Osteocyte (in vitro differentiated cells): ENCODE measurements around the gene ARL11. TPM values are rescaled to one million over a fixed set of nuclear protein-coding genes. Genes with fewer than 3 reads are reported as not detected.

Source experiments
- DNase-seq: peaks from one replicate; pipeline ENCODE4 v3.0.0; 2021; ENCODE audit warnings: mixed read lengths; ENCODE audit not compliant: unreplicated experiment; ENCODE audit errors: extremely low spot score
- H3K27ac Mint-ChIP-seq: one replicate; pipeline ENCODE4 v1.8.0; 2021; ENCODE audit warnings: mild to moderate bottlenecking, mixed read lengths; ENCODE audit not compliant: unreplicated experiment
- H3K27me3 Mint-ChIP-seq: one replicate; pipeline ENCODE4 v1.8.0; 2021; ENCODE audit warnings: mixed read lengths; ENCODE audit not compliant: unreplicated experiment
- H3K36me3 Mint-ChIP-seq: one replicate; pipeline ENCODE4 v1.8.0; 2021; ENCODE audit warnings: mixed read lengths; ENCODE audit not compliant: unreplicated experiment
- H3K4me1 Mint-ChIP-seq: one replicate; pipeline ENCODE4 v1.8.0; 2021; ENCODE audit warnings: mixed read lengths; ENCODE audit not compliant: unreplicated experiment
- H3K4me3 Mint-ChIP-seq: one replicate; pipeline ENCODE4 v1.8.0; 2021; ENCODE audit warnings: mild to moderate bottlenecking, moderate library complexity, mixed read lengths; ENCODE audit not compliant: unreplicated experiment
- H3K9me3 Mint-ChIP-seq: one replicate; pipeline ENCODE4 v1.8.0; 2021; ENCODE audit warnings: mixed read lengths; ENCODE audit not compliant: unreplicated experiment
- CTCF ChIP-seq: fragments of 200-600 bp; sonication (generic); IDR thresholded peaks from 2 replicates; pipeline ENCODE4 v1.5.0; 2021; ENCODE audit warnings: antibody characterized with exemption, mild to moderate bottlenecking, moderate library complexity
- total RNA-seq: library from RNA; stranded (reverse); gene quantifications from 2 replicates; pipeline ENCODE4 v1.2.1, GENCODE V29; 2021

Gene ARL11
- total RNA-seq, 1 donor from 2014 or later, result not detected

- DNase-seq, result no peak
- peaks cover 11% of the 10 kb centered on the region for H3K4me1 Mint-ChIP-seq
- peak overlapping the region; percentile 87 for H3K27ac Mint-ChIP-seq
- TF ChIP-seq CTCF, result no peak
- no peaks in the 10 kb centered on the region for H3K9me3 Mint-ChIP-seq
- H3K4me3 Mint-ChIP-seq, result no peak overlapping the region
- H3K27me3 Mint-ChIP-seq, result no peaks in the 10 kb centered on the region
- H3K36me3 Mint-ChIP-seq, result no peaks in the 10 kb centered on the region
Measured at GRCh38 chr13:49615836-49616675, 12.3 kb upstream of the ARL11 start.

GRCh38 chr13:49616676-49617065 lies 11.6 kb upstream of the ARL11 start:
- peak overlapping the region; percentile 87 for H3K27ac Mint-ChIP-seq
- no peak for DNase-seq

GRCh38 chr13:49620170-49620621 lies 8.1 kb upstream of the ARL11 start:
- Mint-ChIP-seq H3K4me1 (peaks cover 11% of the 10 kb centered on the region), H3K27me3 (peaks cover 3% of the 10 kb centered on the region), H3K27ac (no peak overlapping the region), H3K36me3 (no peaks in the 10 kb centered on the region), H3K4me3 (no peak overlapping the region), H3K9me3 (no peaks in the 10 kb centered on the region)
- DNase-seq, result no peak
- TF ChIP-seq CTCF, result no peak

More at GRCh38 chr13:49616676-49617065, 11.6 kb upstream of the ARL11 start:
- no peaks in the 10 kb centered on the region for H3K36me3 Mint-ChIP-seq
- no peak overlapping the region for H3K4me3 Mint-ChIP-seq
- H3K27me3 Mint-ChIP-seq, result no peaks in the 10 kb centered on the region
- no peak for TF ChIP-seq CTCF
- peaks cover 11% of the 10 kb centered on the region for H3K4me1 Mint-ChIP-seq
- no peaks in the 10 kb centered on the region for H3K9me3 Mint-ChIP-seq

GRCh38 chr13:49622174-49622946 lies 5.9 kb upstream of the ARL11 start:
- DNase-seq, result no peak
- no peaks in the 10 kb centered on the region for H3K9me3 Mint-ChIP-seq

More at GRCh38 chr13:49622174-49622946, 5.9 kb upstream of the ARL11 start:
- Mint-ChIP-seq H3K27ac (no peak overlapping the region), H3K27me3 (peaks cover 3% of the 10 kb centered on the region), H3K36me3 (no peaks in the 10 kb centered on the region), H3K4me3 (no peak overlapping the region), H3K4me1 (no peaks in the 10 kb centered on the region)
- TF ChIP-seq CTCF, result no peak
